ENCODE measurements around the gene FCER2. TPM values are rescaled to one million over a fixed set of nuclear protein-coding genes. Genes with fewer than 3 reads are reported as not detected.

The FCER2 gene
- total RNA-seq, 1 donor from 2014 or later = not detected

GRCh38 chr19:7722231-7722651 lies 20.3 kb upstream of the FCER2 start:
- H3K27me3 ChIP-seq (ENCODE audit: control insufficient read depth, insufficient read depth, low read length) = no peaks in the 10 kb centered on the region
- no peak for DNase-seq (ENCODE audit: low read depth)
- no peak for FAIRE-seq
- H3K4me3 ChIP-seq (ENCODE audit: low read depth, low read length) = no peak overlapping the region
- no peak for TF ChIP-seq CTCF (IDR thresholded peaks at IDR 0.05; ENCODE audit: insufficient read depth, low read length, severe bottlenecking)
- no peaks in the 10 kb centered on the region for H3K36me3 ChIP-seq (ENCODE audit: control insufficient read depth, insufficient read depth, low read length)

- H3K4me3 ChIP-seq (ENCODE audit: low read depth, low read length) = no peak overlapping the region
- DNase-seq (ENCODE audit: low read depth) = no peak
- H3K27me3 ChIP-seq (ENCODE audit: control insufficient read depth, insufficient read depth, low read length) = no peaks in the 10 kb centered on the region
- no peak for FAIRE-seq
- no peak for TF ChIP-seq CTCF (IDR thresholded peaks at IDR 0.05; ENCODE audit: insufficient read depth, low read length, severe bottlenecking)
- no peaks in the 10 kb centered on the region for H3K36me3 ChIP-seq (ENCODE audit: control insufficient read depth, insufficient read depth, low read length)
Measured at GRCh38 chr19:7720351-7720750, 18.4 kb upstream of the FCER2 start.

GRCh38 chr19:7718668-7719067 lies 16.7 kb upstream of the FCER2 start:
- Histone ChIP-seq H3K4me3 (ENCODE audit: low read depth, low read length) (no peak overlapping the region), H3K36me3 (ENCODE audit: control insufficient read depth, insufficient read depth, low read length) (no peaks in the 10 kb centered on the region), H3K27me3 (ENCODE audit: control insufficient read depth, insufficient read depth, low read length) (no peaks in the 10 kb centered on the region)
- no peak for TF ChIP-seq CTCF (IDR thresholded peaks at IDR 0.05; ENCODE audit: insufficient read depth, low read length, severe bottlenecking)
- DNase-seq (ENCODE audit: low read depth) (no peak), FAIRE-seq (no peak)

GRCh38 chr19:7716762-7717161 lies 14.8 kb upstream of the FCER2 start:
- TF ChIP-seq CTCF (IDR thresholded peaks at IDR 0.05; ENCODE audit: insufficient read depth, low read length, severe bottlenecking) = no peak

GRCh38 chr19:7715671-7716070 lies 13.7 kb upstream of the FCER2 start:
- no peak for FAIRE-seq
- DNase-seq (ENCODE audit: low read depth) = no peak
- no peak for TF ChIP-seq CTCF (IDR thresholded peaks at IDR 0.05; ENCODE audit: insufficient read depth, low read length, severe bottlenecking)
- no peaks in the 10 kb centered on the region for H3K27me3 ChIP-seq (ENCODE audit: control insufficient read depth, insufficient read depth, low read length)
- H3K36me3 ChIP-seq (ENCODE audit: control insufficient read depth, insufficient read depth, low read length) = no peaks in the 10 kb centered on the region
- H3K4me3 ChIP-seq (ENCODE audit: low read depth, low read length) = no peak overlapping the region

More at GRCh38 chr19:7716762-7717161, 14.8 kb upstream of the FCER2 start:
- Histone ChIP-seq H3K36me3 (ENCODE audit: control insufficient read depth, insufficient read depth, low read length) (no peaks in the 10 kb centered on the region), H3K27me3 (ENCODE audit: control insufficient read depth, insufficient read depth, low read length) (no peaks in the 10 kb centered on the region), H3K4me3 (ENCODE audit: low read depth, low read length) (no peak overlapping the region)
- DNase-seq (ENCODE audit: low read depth) = no peak
- no peak for FAIRE-seq

GRCh38 chr19:7710616-7711015 lies 8.7 kb upstream of the FCER2 start:
- FAIRE-seq = no peak
- Histone ChIP-seq H3K36me3 (ENCODE audit: control insufficient read depth, insufficient read depth, low read length) (no peaks in the 10 kb centered on the region), H3K4me3 (ENCODE audit: low read depth, low read length) (no peak overlapping the region), H3K27me3 (ENCODE audit: control insufficient read depth, insufficient read depth, low read length) (no peaks in the 10 kb centered on the region)
- DNase-seq (ENCODE audit: low read depth) = no peak
- no peak for TF ChIP-seq CTCF (IDR thresholded peaks at IDR 0.05; ENCODE audit: insufficient read depth, low read length, severe bottlenecking)

Measured in bronchial epithelial cell (primary cell).